Right lobe of liver (tissue), 4 donors: Measurements from ENCODE around the gene HOMER2.

ENCODE experiments used
- POLR2A ChIP-seq: fragments of 450-650 bp; IDR thresholded peaks from one replicate; pipeline ENCODE4 v1.6.1; 2017; ENCODE audit warnings: antibody characterized with exemption, mild to moderate bottlenecking
- TF ChIP-seq, protein P1 (sequence below), 4 donors: fragments of 200-600 bp in 3 of 4; fragments of 450-650 bp in 1 of 4; IDR thresholded peaks; one replicate each; pipeline versions ENCODE4 v1.5.1 to v1.8.0; 2016 to 2022; ENCODE audit warnings: antibody characterized with exemption in 4 of 4, mild to moderate bottlenecking in 2 of 4
- donor health status: DM: no; HTN: no; CAD: no.
- donor health status: DM: no; HTN: no; CAD: no.
- donor health status: DM: no; HTN: yes; CAD: no.

GRCh38 chr15:82907350-82907749 lies 45.2 kb downstream of the HOMER2 start:
- TF ChIP-seq, protein P1, sequence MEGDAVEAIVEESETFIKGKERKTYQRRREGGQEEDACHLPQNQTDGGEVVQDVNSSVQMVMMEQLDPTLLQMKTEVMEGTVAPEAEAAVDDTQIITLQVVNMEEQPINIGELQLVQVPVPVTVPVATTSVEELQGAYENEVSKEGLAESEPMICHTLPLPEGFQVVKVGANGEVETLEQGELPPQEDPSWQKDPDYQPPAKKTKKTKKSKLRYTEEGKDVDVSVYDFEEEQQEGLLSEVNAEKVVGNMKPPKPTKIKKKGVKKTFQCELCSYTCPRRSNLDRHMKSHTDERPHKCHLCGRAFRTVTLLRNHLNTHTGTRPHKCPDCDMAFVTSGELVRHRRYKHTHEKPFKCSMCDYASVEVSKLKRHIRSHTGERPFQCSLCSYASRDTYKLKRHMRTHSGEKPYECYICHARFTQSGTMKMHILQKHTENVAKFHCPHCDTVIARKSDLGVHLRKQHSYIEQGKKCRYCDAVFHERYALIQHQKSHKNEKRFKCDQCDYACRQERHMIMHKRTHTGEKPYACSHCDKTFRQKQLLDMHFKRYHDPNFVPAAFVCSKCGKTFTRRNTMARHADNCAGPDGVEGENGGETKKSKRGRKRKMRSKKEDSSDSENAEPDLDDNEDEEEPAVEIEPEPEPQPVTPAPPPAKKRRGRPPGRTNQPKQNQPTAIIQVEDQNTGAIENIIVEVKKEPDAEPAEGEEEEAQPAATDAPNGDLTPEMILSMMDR (IDR thresholded peaks at IDR 0.05), result no peak
- no peak for TF ChIP-seq POLR2A
